ENCODE results near the gene ACAT2. TPM values are rescaled to one million over a fixed set of nuclear protein-coding genes. Genes with fewer than 3 reads are reported as not detected.
A peak's percentile ranks its signal among the peaks of the same experiment; 100 is the strongest.
"Not testable (repeated sequence)": the region's sequence is repeated elsewhere in the genome, so short reads cannot be mapped to it uniquely, and the experiment has no call there.

ACAT2 gene
- total and polyA plus RNA-seq, 11 donors = 1.3 to 18.1 (median 7.3) TPM

DNA sequence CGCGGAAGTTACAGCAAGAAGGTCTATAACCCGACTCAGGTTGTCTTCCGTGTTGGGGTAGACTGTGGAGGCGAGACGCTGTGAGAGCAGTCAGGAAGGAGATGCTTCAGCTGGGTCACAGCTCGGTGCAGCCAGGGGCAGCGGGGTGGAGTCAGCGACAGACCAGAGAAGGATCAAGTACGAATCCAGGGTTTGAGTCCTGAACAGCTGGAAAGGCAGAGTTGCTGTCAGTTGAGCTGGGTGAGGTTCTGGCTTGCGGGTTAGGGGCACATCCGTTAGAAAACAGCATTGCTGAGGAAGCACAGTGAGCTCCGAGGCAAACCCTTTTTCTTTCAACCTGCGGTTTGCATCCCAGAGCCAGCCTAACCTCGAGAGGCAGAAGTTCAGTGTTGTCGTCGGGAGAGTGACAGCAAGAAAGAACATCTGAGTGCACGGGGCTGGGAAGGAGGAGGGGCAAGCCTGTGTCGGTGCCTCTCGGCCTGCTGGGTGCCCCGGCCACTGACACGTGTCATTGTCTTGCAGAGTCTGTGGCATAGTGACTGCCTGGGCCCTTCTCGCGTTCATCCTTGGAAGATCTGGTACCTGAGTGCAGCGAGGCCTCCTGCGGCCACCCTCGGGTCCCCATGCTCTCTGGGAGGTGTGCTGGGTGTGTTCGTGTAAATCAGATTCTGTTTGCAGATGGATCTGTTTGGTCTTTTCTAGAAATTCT, 58.2 kb downstream of the ACAT2 start:
- H3K27me3 ChIP-seq = no peaks in the 10 kb centered on the region
- no peaks in the 10 kb centered on the region for H3K36me3 ChIP-seq
- no peak overlapping the region for H3K27ac ChIP-seq
- no peaks in the 10 kb centered on the region for H3K9me3 ChIP-seq
- DNase-seq = no peak
- H3K4me3 ChIP-seq = peak overlapping the region in 1 of 12 donors; percentile 4
- ATAC-seq = no peak
- 61 to 68% (median 62%) methylated on average over 28 of the region's 28 CpGs for WGBS, 4 donors
- intact Hi-C loops (cut with DNase I) = no loop called here
- no peaks in the 10 kb centered on the region for H3K4me1 ChIP-seq
- TF ChIP-seq, protein P1, sequence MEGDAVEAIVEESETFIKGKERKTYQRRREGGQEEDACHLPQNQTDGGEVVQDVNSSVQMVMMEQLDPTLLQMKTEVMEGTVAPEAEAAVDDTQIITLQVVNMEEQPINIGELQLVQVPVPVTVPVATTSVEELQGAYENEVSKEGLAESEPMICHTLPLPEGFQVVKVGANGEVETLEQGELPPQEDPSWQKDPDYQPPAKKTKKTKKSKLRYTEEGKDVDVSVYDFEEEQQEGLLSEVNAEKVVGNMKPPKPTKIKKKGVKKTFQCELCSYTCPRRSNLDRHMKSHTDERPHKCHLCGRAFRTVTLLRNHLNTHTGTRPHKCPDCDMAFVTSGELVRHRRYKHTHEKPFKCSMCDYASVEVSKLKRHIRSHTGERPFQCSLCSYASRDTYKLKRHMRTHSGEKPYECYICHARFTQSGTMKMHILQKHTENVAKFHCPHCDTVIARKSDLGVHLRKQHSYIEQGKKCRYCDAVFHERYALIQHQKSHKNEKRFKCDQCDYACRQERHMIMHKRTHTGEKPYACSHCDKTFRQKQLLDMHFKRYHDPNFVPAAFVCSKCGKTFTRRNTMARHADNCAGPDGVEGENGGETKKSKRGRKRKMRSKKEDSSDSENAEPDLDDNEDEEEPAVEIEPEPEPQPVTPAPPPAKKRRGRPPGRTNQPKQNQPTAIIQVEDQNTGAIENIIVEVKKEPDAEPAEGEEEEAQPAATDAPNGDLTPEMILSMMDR (IDR thresholded peaks at IDR 0.05) = no peak
- TF ChIP-seq POLR2A (IDR thresholded peaks at IDR 0.05) = no peak

DNA sequence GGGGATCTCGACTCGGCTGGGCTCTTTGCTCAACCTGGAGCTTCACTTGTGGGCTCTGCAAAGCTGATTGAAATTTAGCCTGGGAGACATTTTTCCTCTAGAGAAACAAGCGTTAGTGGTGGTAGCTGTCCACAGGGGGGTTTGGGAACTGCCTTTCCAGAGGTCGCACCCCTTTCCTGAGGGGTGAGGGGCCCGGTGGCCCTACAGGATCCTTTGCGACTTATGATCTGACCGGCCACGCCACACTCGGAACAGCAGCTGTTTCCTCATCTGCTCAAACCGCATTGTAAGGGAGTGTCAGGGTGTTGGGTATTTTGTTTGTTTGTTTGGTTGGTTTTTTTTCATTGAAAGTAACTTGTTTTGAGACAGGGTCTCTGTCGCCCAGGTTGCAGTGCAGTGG, 59.3 kb downstream of the ACAT2 start:
- no peak for ATAC-seq
- DNase-seq = no peak
- no peak for TF ChIP-seq POLR2A (IDR thresholded peaks at IDR 0.05)
- TF ChIP-seq, protein P1 (IDR thresholded peaks at IDR 0.05) = no peak
- WGBS, 4 donors = 74 to 77% (median 75%) methylated on average over 11 of the region's 11 CpGs
- no peaks in the 10 kb centered on the region for H3K27me3 ChIP-seq
- H3K4me3 ChIP-seq = no peak overlapping the region
- no peaks in the 10 kb centered on the region for H3K4me1 ChIP-seq
- no peaks in the 10 kb centered on the region for H3K9me3 ChIP-seq
- no peak overlapping the region for H3K27ac ChIP-seq
- intact Hi-C loops (cut with DNase I) = no loop called here
- no peaks in the 10 kb centered on the region for H3K36me3 ChIP-seq

DNA sequence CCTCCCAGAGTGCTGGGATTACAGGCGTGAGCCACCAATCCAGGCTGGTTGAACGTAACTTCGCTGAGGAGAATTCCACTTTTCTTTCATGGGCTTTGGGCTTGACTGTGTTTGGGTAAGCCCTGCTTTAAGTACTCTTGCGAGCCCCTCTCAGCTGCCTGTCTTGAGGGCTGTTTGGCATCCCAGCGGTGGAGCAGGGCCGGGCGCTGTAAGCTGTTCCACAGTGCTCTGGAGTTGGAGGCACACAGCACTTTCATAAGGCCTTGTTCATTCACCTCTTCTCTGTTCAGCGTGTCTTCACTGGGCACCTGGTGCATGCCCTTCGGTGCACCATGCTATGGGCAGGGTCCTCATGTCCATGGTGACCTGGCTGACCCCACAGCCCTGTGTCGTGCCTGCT, 59.9 kb downstream of the ACAT2 start:
- TF ChIP-seq, protein P1 (IDR thresholded peaks at IDR 0.05) = no peak
- TF ChIP-seq POLR2A (IDR thresholded peaks at IDR 0.05) = no peak
- no peaks in the 10 kb centered on the region for H3K36me3 ChIP-seq
- ATAC-seq = no peak
- WGBS, 4 donors = 90 to 97% (median 93%) methylated on average over 10 of the region's 10 CpGs
- H3K27ac ChIP-seq = no peak overlapping the region
- H3K9me3 ChIP-seq = no peaks in the 10 kb centered on the region
- DNase-seq = no peak
- no peaks in the 10 kb centered on the region for H3K27me3 ChIP-seq
- H3K4me1 ChIP-seq = no peaks in the 10 kb centered on the region
- intact Hi-C loops (cut with DNase I) = no loop called here
- H3K4me3 ChIP-seq = no peak overlapping the region

DNA sequence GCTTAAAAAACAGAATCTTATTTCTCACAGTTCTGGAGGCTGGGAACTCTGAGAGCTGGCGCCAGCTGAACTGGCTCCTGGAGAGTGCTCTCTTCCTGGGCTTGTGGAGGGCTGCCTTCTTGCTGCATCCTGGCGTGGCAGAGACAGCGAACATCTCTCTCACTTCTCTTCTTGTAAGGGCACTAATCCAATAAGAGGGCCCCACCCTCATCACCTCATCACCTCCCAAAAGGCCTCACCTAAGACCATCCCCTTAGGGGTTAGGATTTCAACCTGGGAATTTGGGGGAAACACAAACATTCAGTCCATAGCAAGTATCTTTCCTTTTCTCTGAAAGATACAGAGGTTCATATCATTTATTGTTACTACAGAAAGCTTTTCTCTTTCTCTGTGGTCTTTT, 62.1 kb downstream of the ACAT2 start:
- DNase-seq (no peak), ATAC-seq (no peak)
- Histone ChIP-seq H3K36me3 (no peaks in the 10 kb centered on the region), H3K9me3 (no peaks in the 10 kb centered on the region), H3K27me3 (no peaks in the 10 kb centered on the region), H3K27ac (no peak overlapping the region), H3K4me3 (no peak overlapping the region), H3K4me1 (peaks cover 0 to under 1% (median 0%) of the 10 kb centered on the region in 12 donors)
- 88 to 93% (median 91%) methylated on average over 3 of the region's 3 CpGs for WGBS, 4 donors
- intact Hi-C loops (cut with DNase I) = no loop called here
- TF ChIP-seq POLR2A (IDR thresholded peaks at IDR 0.05) = no peak
- TF ChIP-seq, protein P1 (IDR thresholded peaks at IDR 0.05) = no peak

DNA sequence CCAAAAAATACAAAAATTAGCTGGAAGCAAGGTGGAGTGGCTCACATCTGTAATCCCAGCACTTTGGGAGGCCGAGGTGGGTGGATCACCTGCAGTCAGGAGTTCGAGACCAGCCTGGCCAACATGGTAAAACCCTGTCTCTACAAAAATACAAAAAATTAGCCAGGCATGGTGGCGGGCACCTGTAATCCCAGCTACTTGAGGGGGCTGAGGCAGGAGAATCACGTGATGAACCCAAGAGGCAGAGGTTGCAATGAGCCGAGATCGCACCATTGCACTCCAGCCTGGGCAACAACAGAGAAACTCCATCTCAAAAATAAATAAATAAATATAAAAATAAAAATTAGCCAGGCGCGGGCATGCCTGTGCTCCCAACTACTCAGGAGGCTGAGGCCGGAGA, 62.8 kb downstream of the ACAT2 start:
- H3K4me1 ChIP-seq; H3K27ac ChIP-seq; H3K27me3 ChIP-seq; H3K9me3 ChIP-seq; DNase-seq; H3K36me3 ChIP-seq; ATAC-seq; H3K4me3 ChIP-seq; intact Hi-C loops (cut with DNase I): not testable (repeated sequence)
- WGBS, 4 donors = 90 to 95% (median 94%) methylated on average over 9 of the region's 9 CpGs

Measured in heart left ventricle (tissue), 16 donors.